Stimulated activated CD4-positive, alpha-beta T cell treated with anti-CD3 and anti-CD28 coated beads, Interleukin-12 subunit alpha, Interleukin-12 subunit beta, amount 100 ng/mL, for 24 hours (primary cell): ENCODE data around the gene SUGT1.

Experiments used
- DNase-seq, 2 experiments: peaks; one replicate each; pipeline ENCODE4 v3.0.0-alpha.2; 2020; ENCODE audit warnings: low read depth in 2 of 2

SUGT1 gene

DNA sequence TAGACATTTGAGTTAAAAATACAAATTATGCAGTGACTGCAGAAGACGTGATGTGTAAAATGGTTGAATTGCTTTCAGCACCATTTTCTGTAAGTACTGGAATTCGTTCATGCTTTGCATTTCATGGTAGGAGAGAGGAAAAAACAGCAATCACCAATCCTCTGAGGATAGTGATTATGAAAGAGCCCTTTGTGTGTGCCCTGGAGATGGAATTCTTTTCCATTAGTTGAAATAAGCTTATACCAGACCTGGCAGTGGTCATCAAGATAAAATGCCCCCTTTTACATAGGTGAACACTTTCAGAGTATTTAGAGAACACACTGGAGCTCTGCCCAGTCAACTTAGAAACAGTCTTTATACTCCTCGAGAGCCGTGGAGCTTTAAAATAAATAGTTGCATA, 85.3 kb downstream of the SUGT1 start:
- no peak for DNase-seq

- peak in 1 of 2 experiments; percentile 11 for DNase-seq
These were observed 86.3 kb downstream of the SUGT1 start for GRCh38 chr13:52738719-52739467.

- no peak for DNase-seq
These were observed 86.9 kb downstream of the SUGT1 start, which contains the start of gene CNMD for GRCh38 chr13:52739468-52740071. Gene CNMD (minus strand): TSS chr13:52739820. CDS start chr13:52739701, 119 bp downstream.

DNA sequence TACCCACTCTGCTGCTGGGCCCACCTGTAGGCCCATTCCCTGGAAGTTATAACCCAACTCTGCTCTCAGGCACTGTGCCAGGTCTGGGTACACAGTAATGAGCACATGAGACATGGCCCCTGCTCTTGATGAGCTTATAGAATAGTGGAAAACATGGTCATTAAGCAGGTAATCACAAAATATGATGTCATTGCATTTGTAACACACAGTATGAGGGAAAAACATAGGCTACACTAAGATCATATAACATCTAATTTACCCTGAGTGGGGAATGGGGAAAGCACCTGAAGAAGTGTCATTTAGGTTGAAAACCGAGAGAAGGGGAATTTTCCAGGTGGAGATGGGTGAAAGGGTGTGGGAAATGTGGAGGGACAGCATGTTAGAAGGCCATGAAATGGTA, 90.9 kb downstream of the SUGT1 start:
- no peak for DNase-seq

DNA sequence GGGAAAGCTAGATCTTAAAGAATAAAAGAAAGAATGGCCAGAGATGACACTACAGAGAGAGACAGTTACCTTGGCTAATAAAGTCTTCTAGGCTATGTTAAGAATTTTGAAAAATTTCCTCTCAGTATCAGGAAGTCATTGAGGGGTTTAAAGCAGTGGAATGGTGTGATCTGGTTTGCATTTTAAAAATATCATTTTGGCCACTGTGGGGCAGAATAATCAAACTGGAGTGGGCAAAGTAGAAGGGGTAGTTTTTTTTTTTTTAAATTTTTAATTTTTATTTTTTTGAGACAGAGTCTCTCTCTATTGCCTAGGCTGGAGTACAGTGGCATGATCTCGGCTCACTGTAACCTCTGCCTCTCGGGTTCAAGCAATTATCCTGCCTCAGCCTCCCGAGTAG, 91.4 kb downstream of the SUGT1 start:
- no peak for DNase-seq

GRCh38 chr13:52744842-52745375, 92.3 kb downstream of the SUGT1 start:
- no peak for DNase-seq

GRCh38 chr13:52746141-52746540, 93.5 kb downstream of the SUGT1 start:
- no peak for DNase-seq

DNA sequence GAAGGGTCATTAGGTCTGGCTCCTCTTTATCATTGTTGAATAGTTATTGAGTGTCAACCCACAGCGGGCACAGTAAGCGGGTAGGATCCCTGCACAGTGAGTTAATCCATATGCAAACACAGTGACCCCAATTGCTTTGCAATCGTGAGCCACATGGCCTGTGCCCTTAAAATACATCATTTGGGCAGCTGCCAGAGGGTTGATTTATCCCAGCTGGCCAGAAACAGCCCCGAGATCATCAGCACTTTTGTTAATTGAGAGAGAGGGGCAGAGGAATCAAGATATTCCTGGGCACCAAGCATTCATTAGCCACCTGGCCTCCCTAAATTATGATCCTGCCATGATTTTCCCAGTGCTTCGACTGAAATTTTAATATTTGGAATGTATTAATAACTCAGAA, 96.8 kb downstream of the SUGT1 start:
- no peak for DNase-seq
